ENCODE results near the gene RELCH.

DNA sequence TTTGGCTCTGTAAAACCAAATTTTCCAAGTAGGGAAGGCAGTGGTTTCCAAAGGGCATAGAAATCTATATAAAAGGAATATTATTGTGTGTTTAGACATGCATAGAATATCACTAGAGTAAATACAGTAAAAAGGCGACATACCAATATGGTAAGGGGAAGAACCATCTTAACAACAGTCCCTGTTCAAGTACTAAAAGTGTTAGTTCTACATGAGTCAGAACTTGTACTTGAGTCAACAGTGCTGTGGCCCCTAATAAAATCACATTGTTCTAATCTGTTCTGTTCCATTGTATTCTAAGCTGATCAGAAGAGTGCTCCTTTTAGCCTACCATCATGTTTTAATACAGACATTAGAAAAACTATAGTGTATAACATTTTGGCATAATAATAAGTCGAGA lies 102.0 kb downstream of the RELCH start:
- TF ChIP-seq, protein P1, sequence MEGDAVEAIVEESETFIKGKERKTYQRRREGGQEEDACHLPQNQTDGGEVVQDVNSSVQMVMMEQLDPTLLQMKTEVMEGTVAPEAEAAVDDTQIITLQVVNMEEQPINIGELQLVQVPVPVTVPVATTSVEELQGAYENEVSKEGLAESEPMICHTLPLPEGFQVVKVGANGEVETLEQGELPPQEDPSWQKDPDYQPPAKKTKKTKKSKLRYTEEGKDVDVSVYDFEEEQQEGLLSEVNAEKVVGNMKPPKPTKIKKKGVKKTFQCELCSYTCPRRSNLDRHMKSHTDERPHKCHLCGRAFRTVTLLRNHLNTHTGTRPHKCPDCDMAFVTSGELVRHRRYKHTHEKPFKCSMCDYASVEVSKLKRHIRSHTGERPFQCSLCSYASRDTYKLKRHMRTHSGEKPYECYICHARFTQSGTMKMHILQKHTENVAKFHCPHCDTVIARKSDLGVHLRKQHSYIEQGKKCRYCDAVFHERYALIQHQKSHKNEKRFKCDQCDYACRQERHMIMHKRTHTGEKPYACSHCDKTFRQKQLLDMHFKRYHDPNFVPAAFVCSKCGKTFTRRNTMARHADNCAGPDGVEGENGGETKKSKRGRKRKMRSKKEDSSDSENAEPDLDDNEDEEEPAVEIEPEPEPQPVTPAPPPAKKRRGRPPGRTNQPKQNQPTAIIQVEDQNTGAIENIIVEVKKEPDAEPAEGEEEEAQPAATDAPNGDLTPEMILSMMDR (IDR thresholded peaks at IDR 0.05) = no peak
- TF ChIP-seq EP300 (IDR thresholded peaks at IDR 0.05; ENCODE audit: low read depth) = no peak
- TF ChIP-seq POLR2AphosphoS5 (IDR thresholded peaks at IDR 0.05) = no peak
- no peak for TF ChIP-seq POLR2A (IDR thresholded peaks at IDR 0.05)
